SK-N-SH (cell line): ENCODE results near the gene FBP1. TPM values are rescaled to one million over a fixed set of nuclear protein-coding genes. Genes with fewer than 3 reads are reported as not detected.

Experiments used
- CTCF ChIA-PET: fragments of 300-600, 350-600 bp; formaldehyde crosslinking; extraction: SDS; loops from one replicate; lab custom pipeline; 2021; lab: Yijun Ruan, JAX
- POLR2A ChIA-PET: fragments of 350-600 bp; sonication (Branson Sonifier 250); formaldehyde crosslinking; extraction: SDS; loops from one replicate; lab custom pipeline; 2020; ENCODE audit warnings: antibody characterized with exemption, inconsistent platforms; lab: Yijun Ruan, JAX
- DNase-seq: peaks from one replicate; pipeline ENCODE4 v3.0.0; 2012
- H2AFZ ChIP-seq: fragments of 200-600 bp; sonication (generic); 2 replicates; pipeline ENCODE4 v1.8.1; 2016; ENCODE audit warnings: antibody characterized with exemption, mild to moderate bottlenecking, low read depth
- H3F3A ChIP-seq: fragments of 200-600 bp; sonication (generic); replicated peaks from 2 replicates; pipeline ENCODE3; 2016; ENCODE audit warnings: antibody characterized with exemption, mild to moderate bottlenecking; ENCODE audit not compliant: insufficient read depth
- H3K27ac ChIP-seq, 2 experiments: fragments of 200-500 bp in 1 of 2; fragments of 200-600 bp in 1 of 2; sonication (Bioruptor generic) in 1 of 2; sonication (generic), shearing (Covaris generic) in 1 of 2; 2 replicates each; pipeline versions ENCODE4 v1.5.1 to v1.6.1; 2014 to 2016; ENCODE audit warnings: low read depth in 2 of 2, inconsistent platforms in 1 of 2, low read length in 1 of 2, mild to moderate bottlenecking in 1 of 2, mixed read lengths in 1 of 2
- H3K27me3 ChIP-seq: fragments of 200-600 bp; sonication (generic), shearing (Covaris generic); 2 replicates; pipeline ENCODE4 v1.6.1; 2016; ENCODE audit warnings: mixed run types; ENCODE audit not compliant: insufficient read depth
- H3K36me3 ChIP-seq, 2 experiments: fragments of 200-500 bp in 1 of 2; fragments of 200-600 bp in 1 of 2; sonication (Bioruptor generic) in 1 of 2; sonication (generic) in 1 of 2; replicated peaks in 1 of 2; 2 replicates each; pipeline versions ENCODE3 to v1.5.1; 2014 to 2016; ENCODE audit warnings: low read length in 1 of 2, mild to moderate bottlenecking in 1 of 2; ENCODE audit not compliant: insufficient read depth in 2 of 2, control insufficient read depth in 1 of 2
- H3K4me1 ChIP-seq, 2 experiments: fragments of 200-500 bp in 1 of 2; fragments of 200-600 bp in 1 of 2; sonication (Bioruptor generic) in 1 of 2; sonication (generic), shearing (Covaris generic) in 1 of 2; 2 replicates each; pipeline versions ENCODE4 v1.5.1 to v1.6.1; 2014 to 2016; ENCODE audit warnings: low read depth in 1 of 2, low read length in 1 of 2, mixed run types in 1 of 2; ENCODE audit not compliant: insufficient read depth in 2 of 2, control insufficient read depth in 1 of 2
- H3K4me2 ChIP-seq: fragments of 200-600 bp; sonication (generic), shearing (Covaris generic); 2 replicates; pipeline ENCODE4 v1.6.1; 2017; ENCODE audit warnings: mixed run types
- H3K4me3 ChIP-seq, 2 experiments: fragments of 200-500 bp in 1 of 2; fragments of 200-600 bp in 1 of 2; sonication (Bioruptor generic) in 1 of 2; sonication (generic), shearing (Covaris generic) in 1 of 2; 2 replicates each; pipeline versions ENCODE4 v1.5.1 to v1.8.1; 2014 to 2016; ENCODE audit warnings: low read depth in 2 of 2, inconsistent platforms in 1 of 2, low read length in 1 of 2, mild to moderate bottlenecking in 1 of 2, mixed read lengths in 1 of 2, moderate library complexity in 1 of 2
- H3K79me2 ChIP-seq: fragments of 200-600 bp; sonication (generic); 2 replicates; pipeline ENCODE4 v1.8.1; 2017; ENCODE audit warnings: mild to moderate bottlenecking; ENCODE audit not compliant: insufficient read depth
- H3K9ac ChIP-seq: fragments of 200-600 bp; sonication (generic); 2 replicates; pipeline ENCODE4 v1.6.1; 2017; ENCODE audit warnings: mixed run types
- H3K9me2 ChIP-seq: fragments of 200-600 bp; sonication (generic); 2 replicates; pipeline ENCODE4 v1.6.1; 2017; ENCODE audit warnings: mixed run types
- H3K9me3 ChIP-seq: fragments of 200-600 bp; sonication (generic); 2 replicates; pipeline ENCODE4 v1.6.1; 2017; ENCODE audit warnings: mixed run types, mild to moderate bottlenecking, moderate library complexity
- H4K20me1 ChIP-seq: fragments of 200-600 bp; sonication (generic); 2 replicates; pipeline ENCODE4 v1.6.1; 2017; ENCODE audit warnings: mild to moderate bottlenecking, mixed run types; ENCODE audit not compliant: insufficient read depth
- CHD2 ChIP-seq: fragments of 150-350 bp; IDR thresholded peaks from 2 replicates; pipeline ENCODE4 v1.6.1; 2018; ENCODE audit warnings: low read length; ENCODE audit not compliant: partially characterized antibody
- EP300 ChIP-seq, 2 experiments: IDR thresholded peaks; 2 replicates each; pipeline versions ENCODE4 v1.4.0 to v1.6.1; 2012; ENCODE audit warnings: borderline replicate concordance in 1 of 2, low read depth in 1 of 2, low read length in 1 of 2
- EZH2phosphoT487 ChIP-seq: fragments of 200-600 bp; sonication (generic); IDR thresholded peaks from 2 replicates; pipeline ENCODE4 v1.6.1; 2017; ENCODE audit warnings: low read depth, mixed run types, mild to moderate bottlenecking, antibody characterized with exemption, moderate library complexity, borderline replicate concordance
- FOSL2 ChIP-seq: IDR thresholded peaks from 2 replicates; pipeline ENCODE4 v1.4.0; 2012; ENCODE audit warnings: low read depth, mild to moderate bottlenecking, moderate library complexity, borderline replicate concordance
- GATA2 ChIP-seq: sonication (generic); formaldehyde crosslinking; IDR thresholded peaks from 2 replicates; pipeline ENCODE4 v1.5.0; 2020; ENCODE audit warnings: mild to moderate bottlenecking, missing genetic modification reagents
- JUND ChIP-seq: IDR thresholded peaks from 2 replicates; pipeline ENCODE4 v1.4.0; 2012
- MXI1 ChIP-seq: IDR thresholded peaks from 2 replicates; pipeline ENCODE4 v1.6.1; 2012; ENCODE audit warnings: mild to moderate bottlenecking, low read depth, low read length, improper control_type of control experiment
- PBX3 ChIP-seq: IDR thresholded peaks from 2 replicates; pipeline ENCODE4; 2012
- POLR2AphosphoS5 ChIP-seq: IDR thresholded peaks from 2 replicates; pipeline ENCODE4 v1.6.1; 2012; ENCODE audit warnings: low read depth, low read length
- RAD21 ChIP-seq: IDR thresholded peaks from 2 replicates; pipeline ENCODE4 v1.6.1; 2012; ENCODE audit warnings: mild to moderate bottlenecking, low read length
- RCOR1 ChIP-seq: fragments of 150-350 bp; IDR thresholded peaks from 2 replicates; pipeline ENCODE4 v1.6.1; 2017; ENCODE audit warnings: antibody characterized with exemption, low read length
- SIN3A ChIP-seq: IDR thresholded peaks from 2 replicates; pipeline ENCODE4 v1.6.1; 2012; ENCODE audit warnings: low read depth, mild to moderate bottlenecking, low read length, moderate library complexity, borderline replicate concordance
- SMC3 ChIP-seq: IDR thresholded peaks from 2 replicates; pipeline ENCODE4 v1.6.1; 2012; ENCODE audit warnings: low read depth, low read length, improper control_type of control experiment
- TAF1 ChIP-seq: IDR thresholded peaks from 2 replicates; pipeline ENCODE4 v1.6.1; 2012; ENCODE audit warnings: low read depth, mild to moderate bottlenecking, low read length, moderate library complexity, borderline replicate concordance
- TCF12 ChIP-seq: IDR thresholded peaks from 2 replicates; pipeline ENCODE4 v1.4.0; 2012
- TEAD4 ChIP-seq: IDR thresholded peaks from 2 replicates; pipeline ENCODE4 v1.4.0; 2012; ENCODE audit warnings: mild to moderate bottlenecking, borderline replicate concordance; ENCODE audit not compliant: insufficient read depth
- USF2 ChIP-seq: fragments of 150-350 bp; IDR thresholded peaks from 2 replicates; pipeline ENCODE4 v1.6.1; 2017; ENCODE audit warnings: antibody characterized with exemption, low read length, low read depth, borderline replicate concordance
- YY1 ChIP-seq: IDR thresholded peaks from 2 replicates; pipeline ENCODE4 v1.4.0; 2012; ENCODE audit warnings: low read depth, mild to moderate bottlenecking
- ZBTB33 ChIP-seq: IDR thresholded peaks from 2 replicates; pipeline ENCODE4 v1.4.0; 2012; ENCODE audit warnings: low read depth, borderline replicate concordance
- WGBS: methylation state at CpG from one replicate; pipeline ENCODE4 v1.1.6; 2017; ENCODE audit warnings: low lambda C conversion rate; 5-methylcytosine and 5-hydroxymethylcytosine counted together
- polyA plus RNA-seq, 3 experiments: library from polyadenylated mRNA; depleted of rRNA; stranded (reverse); fragments of >200 nt; gene quantifications; 2 replicates each; pipeline ENCODE4 v1.2.3, GENCODE V29; 2012
- TF ChIP-seq, protein P1 (sequence below): fragments of 200-600 bp; sonication (generic); IDR thresholded peaks from 2 replicates; pipeline ENCODE4 v1.6.1; 2017; ENCODE audit warnings: antibody characterized with exemption, mild to moderate bottlenecking, moderate library complexity

The FBP1 gene
- polyA plus RNA-seq, 1 of the 3 experiments (the other 2 are of a cell fraction), result not detected

DNA sequence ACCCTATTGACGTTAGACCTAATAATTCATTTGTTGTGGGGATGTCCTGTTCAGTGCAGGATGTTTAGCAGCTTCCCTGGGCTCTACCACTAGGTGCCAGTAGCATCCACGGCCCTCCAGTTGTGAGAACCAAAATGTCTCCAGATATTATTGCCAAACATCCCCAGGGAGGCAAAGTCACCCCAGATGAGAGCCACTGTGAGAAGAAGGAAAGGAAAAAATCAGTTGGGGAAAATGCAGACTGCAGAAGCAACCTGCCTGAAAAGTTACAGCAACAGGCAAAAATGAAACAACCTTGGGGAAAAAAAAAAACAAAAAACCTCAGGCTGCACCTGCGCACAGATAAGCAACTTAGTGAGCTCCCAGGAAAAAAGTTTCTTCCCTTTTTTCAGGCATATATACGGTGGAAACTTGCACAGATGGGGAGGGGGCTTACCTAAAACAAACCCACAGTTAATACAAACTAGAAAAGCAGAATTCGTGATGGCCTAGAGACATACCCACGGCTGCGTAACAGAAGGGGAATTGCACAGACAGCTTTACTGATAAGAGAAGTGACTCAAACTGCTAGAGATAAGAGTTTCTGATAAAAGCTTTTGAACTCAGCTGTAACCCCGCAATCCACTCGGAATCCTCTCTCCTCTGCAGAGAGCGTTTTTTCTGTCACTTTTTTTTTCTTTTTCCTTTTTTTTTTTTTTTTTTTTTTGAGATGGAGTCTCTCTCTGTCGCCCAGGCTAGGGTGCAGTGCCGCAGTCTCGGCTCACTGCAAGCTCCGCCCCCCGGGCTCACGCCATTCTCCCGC lies 29.8 kb upstream of the FBP1 start (continued):
- TF ChIP-seq, protein P1, sequence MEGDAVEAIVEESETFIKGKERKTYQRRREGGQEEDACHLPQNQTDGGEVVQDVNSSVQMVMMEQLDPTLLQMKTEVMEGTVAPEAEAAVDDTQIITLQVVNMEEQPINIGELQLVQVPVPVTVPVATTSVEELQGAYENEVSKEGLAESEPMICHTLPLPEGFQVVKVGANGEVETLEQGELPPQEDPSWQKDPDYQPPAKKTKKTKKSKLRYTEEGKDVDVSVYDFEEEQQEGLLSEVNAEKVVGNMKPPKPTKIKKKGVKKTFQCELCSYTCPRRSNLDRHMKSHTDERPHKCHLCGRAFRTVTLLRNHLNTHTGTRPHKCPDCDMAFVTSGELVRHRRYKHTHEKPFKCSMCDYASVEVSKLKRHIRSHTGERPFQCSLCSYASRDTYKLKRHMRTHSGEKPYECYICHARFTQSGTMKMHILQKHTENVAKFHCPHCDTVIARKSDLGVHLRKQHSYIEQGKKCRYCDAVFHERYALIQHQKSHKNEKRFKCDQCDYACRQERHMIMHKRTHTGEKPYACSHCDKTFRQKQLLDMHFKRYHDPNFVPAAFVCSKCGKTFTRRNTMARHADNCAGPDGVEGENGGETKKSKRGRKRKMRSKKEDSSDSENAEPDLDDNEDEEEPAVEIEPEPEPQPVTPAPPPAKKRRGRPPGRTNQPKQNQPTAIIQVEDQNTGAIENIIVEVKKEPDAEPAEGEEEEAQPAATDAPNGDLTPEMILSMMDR, result peak; percentile 93
- TF ChIP-seq TEAD4 (no peak), RAD21 (peak; percentile 92), RCOR1 (peak; percentile 55), ZBTB33 (no peak), MXI1 (0 out of 2 replicates have a peak, but pooled peaks have one; percentile 32), EP300 (IDR thresholded peaks at IDR 0.05; ENCODE audit: borderline replicate concordance in 1 of 2, low read depth in 1 of 2, low read length in 1 of 2) (peak in 1 of 2 experiments; percentile 30; a peak in 1 of 4 replicates), GATA2 (CRISPR knock-in tag) (peak; percentile 69), YY1 (peak; percentile 67; the same call in 1 of the 2 replicates), TAF1 (no peak), SMC3 (peak; percentile 79)
- TF ChIP-seq, all 33 proteins: peak for 14

- Histone ChIP-seq H3K27ac (no peak overlapping the region; a peak in 1 of 4 replicates), H3K4me3 (no peak overlapping the region; a peak in 1 of 4 replicates), H3F3A (peaks cover 19% of the 10 kb centered on the region), H3K9ac (no peak overlapping the region), H3K4me1 (peaks cover 4 to 5% of the 10 kb centered on the region in 2 experiments; a peak in 1 of 4 replicates), H3K9me3 (no peaks in the 10 kb centered on the region), H3K9me2 (no peaks in the 10 kb centered on the region), H3K79me2 (no peaks in the 10 kb centered on the region), H3K27me3 (no peaks in the 10 kb centered on the region), H4K20me1 (no peaks in the 10 kb centered on the region), H3K4me2 (no peak overlapping the region), H3K36me3 (no peaks in the 10 kb centered on the region), H2AFZ (no peak overlapping the region)
- no peak for DNase-seq
- 39% methylated on average over 6 of the region's 6 CpGs for WGBS
- ChIA-PET CTCF (interaction anchor here (0.6 to 4.8 kb wide), 28 partner anchors 9 to 648 kb away, joined by 3 to 33 read pairs (median 4); no protein-coding TSS in a partner anchor), POLR2A (interaction anchor here (1.1 to 1.5 kb wide), 3 partner anchors 11 to 112 kb away, joined by 3 to 4 read pairs (median 4); no protein-coding TSS in a partner anchor)
- TF ChIP-seq POLR2AphosphoS5, result no peak
- no peak for TF ChIP-seq PBX3
- no peak for TF ChIP-seq EZH2phosphoT487
- TF ChIP-seq JUND, result no peak
- TF ChIP-seq EP300 (IDR thresholded peaks at IDR 0.05; ENCODE audit: borderline replicate concordance in 1 of 2, low read depth in 1 of 2, low read length in 1 of 2), result no peak
- no peak for TF ChIP-seq RCOR1
- TF ChIP-seq USF2, result no peak
- no peak for TF ChIP-seq ZBTB33
- TF ChIP-seq FOSL2, result no peak
- no peak for TF ChIP-seq CHD2
- no peak for TF ChIP-seq MXI1
- TF ChIP-seq GATA2 (CRISPR knock-in tag), result no peak
- TF ChIP-seq SIN3A, result no peak
- TF ChIP-seq TCF12, result no peak
These were observed 29.2 kb upstream of the FBP1 start for GRCh38 chr9:94668418-94668927.
